HG02588 (cell line): Measurements from ENCODE around the gene OR6N2.

Experiments
- ATAC-seq: cut with Tn5 transposase; IDR thresholded peaks from one replicate; pipeline ENCODE4 v1.9.1; 2021; ENCODE audit warnings: mild to moderate bottlenecking, moderate library complexity; ENCODE audit not compliant: unreplicated experiment

The OR6N2 gene

GRCh38 chr1:158771950-158772866 is 8.8 kb downstream of the OR6N2 start, which contains the start of gene OR6N1:
OR6N1 (minus strand) TSS chr1:158772195; CDS start chr1:158766682, 5,513 bp downstream.
- no peak for ATAC-seq

GRCh38 chr1:158754420-158754819 is 26.6 kb downstream of the OR6N2 start, which contains the start of gene OR6K6:
OR6K6 (plus strand) TSS chr1:158754720; CDS start chr1:158754888, 168 bp downstream.
- ATAC-seq = no peak

GRCh38 chr1:158752155-158752712 is 28.8 kb downstream of the OR6N2 start:
- no peak for ATAC-seq

- ATAC-seq = no peak
These were observed 45.2 kb downstream of the OR6N2 start for GRCh38 chr1:158735848-158736247.

- ATAC-seq = no peak
These were observed 48.5 kb downstream of the OR6N2 start for GRCh38 chr1:158732524-158732923.

- ATAC-seq = no peak
These were observed 49.3 kb downstream of the OR6N2 start for GRCh38 chr1:158731707-158732106.

- no peak for ATAC-seq
These were observed 50.6 kb downstream of the OR6N2 start for GRCh38 chr1:158730453-158730852.

GRCh38 chr1:158728510-158729225 is 52.3 kb downstream of the OR6N2 start:
- ATAC-seq = no peak

- no peak for ATAC-seq
These were observed 56.6 kb downstream of the OR6N2 start for GRCh38 chr1:158724442-158724841.
